PC-3 (cell line): ENCODE measurements around the gene FAHD1.

Experiments used
- EZH2phosphoT487 ChIP-seq: fragments of 300-600 bp; sonication (generic); IDR thresholded peaks from 2 replicates; pipeline ENCODE4 v1.6.1; 2018; ENCODE audit warnings: mild to moderate bottlenecking, antibody characterized with exemption, low read length, borderline replicate concordance
- TF ChIP-seq, protein P1 (sequence below): fragments of 300-600 bp; sonication (generic); conservative IDR thresholded peaks from 2 replicates; pipeline ENCODE4 v1.5.1; 2017; ENCODE audit warnings: antibody characterized with exemption, low read depth, mild to moderate bottlenecking, low read length

DNA sequence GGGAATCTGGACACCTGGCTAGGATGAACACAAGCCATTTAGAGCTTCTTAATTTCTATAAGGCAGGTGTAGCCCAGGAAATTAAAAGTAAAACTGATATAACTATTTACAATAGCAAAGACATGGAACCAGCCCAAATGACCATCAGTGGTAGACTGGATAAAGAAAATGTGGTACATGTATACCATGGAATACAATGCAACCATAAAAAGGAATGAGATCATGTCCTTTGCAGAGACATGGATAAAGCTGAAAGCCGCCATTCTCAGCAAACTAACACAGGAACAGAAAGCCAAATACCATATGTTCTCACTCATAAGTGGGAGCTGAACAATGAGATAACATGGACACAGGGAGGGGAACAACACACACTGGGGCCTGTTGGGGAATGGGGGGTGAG lies 19.4 kb downstream of the FAHD1 start:
- TF ChIP-seq, protein P1, sequence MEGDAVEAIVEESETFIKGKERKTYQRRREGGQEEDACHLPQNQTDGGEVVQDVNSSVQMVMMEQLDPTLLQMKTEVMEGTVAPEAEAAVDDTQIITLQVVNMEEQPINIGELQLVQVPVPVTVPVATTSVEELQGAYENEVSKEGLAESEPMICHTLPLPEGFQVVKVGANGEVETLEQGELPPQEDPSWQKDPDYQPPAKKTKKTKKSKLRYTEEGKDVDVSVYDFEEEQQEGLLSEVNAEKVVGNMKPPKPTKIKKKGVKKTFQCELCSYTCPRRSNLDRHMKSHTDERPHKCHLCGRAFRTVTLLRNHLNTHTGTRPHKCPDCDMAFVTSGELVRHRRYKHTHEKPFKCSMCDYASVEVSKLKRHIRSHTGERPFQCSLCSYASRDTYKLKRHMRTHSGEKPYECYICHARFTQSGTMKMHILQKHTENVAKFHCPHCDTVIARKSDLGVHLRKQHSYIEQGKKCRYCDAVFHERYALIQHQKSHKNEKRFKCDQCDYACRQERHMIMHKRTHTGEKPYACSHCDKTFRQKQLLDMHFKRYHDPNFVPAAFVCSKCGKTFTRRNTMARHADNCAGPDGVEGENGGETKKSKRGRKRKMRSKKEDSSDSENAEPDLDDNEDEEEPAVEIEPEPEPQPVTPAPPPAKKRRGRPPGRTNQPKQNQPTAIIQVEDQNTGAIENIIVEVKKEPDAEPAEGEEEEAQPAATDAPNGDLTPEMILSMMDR = no peak
- TF ChIP-seq EZH2phosphoT487 = no peak
